Stimulated activated CD4-positive, alpha-beta T cell treated with anti-CD3 and anti-CD28 coated beads, Interleukin-1b, Interleukin-23, amount 100 ng/mL, for 1 hour (primary cell): ENCODE data around the gene CDC14A.

Experiments
- DNase-seq, 2 donors: peaks; one replicate each; pipeline ENCODE4 v3.0.0-alpha.2; 2020; ENCODE audit warnings: low read depth in 2 of 2

Gene CDC14A

DNA sequence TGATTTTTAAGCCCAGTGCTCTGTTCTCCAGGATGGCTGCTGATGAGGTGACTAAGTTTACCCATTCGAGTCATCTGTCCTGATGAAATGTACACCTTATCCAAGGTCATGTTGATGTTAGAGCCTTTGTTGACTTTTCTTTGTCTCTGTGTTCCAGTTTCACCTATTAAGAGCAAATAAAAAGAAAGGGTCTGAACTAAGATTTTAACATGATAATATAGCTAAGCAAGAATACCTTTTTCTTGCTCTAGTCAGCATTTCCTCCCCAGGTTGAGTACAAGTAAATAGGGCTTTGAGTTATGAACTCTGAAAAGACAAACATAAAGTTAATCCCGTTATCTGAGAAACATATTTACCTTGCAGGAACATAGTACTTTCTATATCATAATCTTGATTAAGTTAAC, 133.6 kb downstream of the CDC14A start:
- DNase-seq = no peak

DNA sequence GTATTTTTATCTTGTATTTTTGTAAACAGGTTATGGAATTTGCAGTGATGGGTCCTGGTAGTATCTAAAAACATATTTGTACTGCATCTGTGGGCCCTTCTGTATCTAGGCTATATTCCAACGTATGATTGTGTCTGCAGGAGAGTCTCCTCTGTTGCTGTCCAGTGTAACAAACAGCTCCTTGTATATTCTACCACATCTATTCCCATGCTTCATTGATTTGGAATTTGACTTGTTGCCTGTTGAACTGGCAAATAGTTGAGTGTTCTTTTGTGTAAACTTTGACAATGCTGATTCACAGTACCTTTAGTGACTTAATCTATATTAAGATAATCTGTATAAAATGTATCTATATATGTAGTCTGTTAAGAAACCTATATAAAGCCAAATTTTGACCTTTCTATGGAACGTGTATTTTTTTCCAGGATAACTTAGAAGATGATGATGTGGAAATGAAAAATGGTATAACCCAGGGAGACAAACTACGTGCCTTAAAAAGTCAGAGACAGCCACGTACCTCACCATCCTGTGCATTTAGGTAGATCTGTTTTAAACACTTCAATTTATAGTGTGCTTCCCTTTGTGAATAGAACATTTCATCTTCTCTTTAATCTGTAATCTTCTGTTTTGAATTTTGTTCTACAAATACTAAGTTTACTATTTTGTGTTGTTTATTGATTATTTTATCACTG, 142.2 kb downstream of the CDC14A start:
- no peak for DNase-seq

DNA sequence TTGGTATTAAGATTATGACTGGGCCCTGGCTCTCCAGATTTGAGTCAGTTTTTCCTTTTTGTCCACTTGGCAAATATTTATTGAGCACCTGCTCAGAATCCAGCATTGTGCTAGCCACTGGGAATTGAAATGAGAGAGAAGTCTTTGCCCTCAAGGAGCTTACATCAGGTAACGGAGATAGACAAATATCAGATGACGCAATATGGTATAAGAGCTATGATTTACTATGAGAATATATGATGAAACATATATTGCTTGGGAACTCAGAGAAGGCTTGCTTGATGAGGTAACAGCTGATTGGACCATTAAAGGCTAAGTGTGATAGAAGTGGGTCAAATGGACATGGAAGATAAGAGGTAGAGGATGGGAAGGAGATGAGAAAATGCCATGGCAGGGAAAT, 144.6 kb downstream of the CDC14A start:
- DNase-seq = no peak

DNA sequence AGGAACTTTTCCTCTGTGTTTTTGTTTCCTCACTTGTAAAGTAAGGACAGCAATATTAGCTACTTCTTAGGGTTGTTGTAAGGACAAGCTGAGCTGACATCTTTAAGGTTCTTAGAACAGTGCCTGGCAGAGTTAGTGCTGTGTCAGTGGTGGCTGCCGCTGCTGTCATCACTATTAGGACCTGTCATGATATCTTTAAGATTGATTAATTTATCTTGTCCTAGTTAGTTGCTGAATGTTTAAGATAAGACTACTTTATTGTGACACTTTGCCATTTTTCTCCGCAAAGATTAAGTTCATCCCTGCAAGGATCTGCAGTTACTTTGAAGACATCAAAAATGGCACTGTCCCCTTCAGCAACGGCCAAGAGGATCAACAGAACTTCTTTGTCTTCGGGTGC, 145.5 kb downstream of the CDC14A start:
- no peak for DNase-seq

DNA sequence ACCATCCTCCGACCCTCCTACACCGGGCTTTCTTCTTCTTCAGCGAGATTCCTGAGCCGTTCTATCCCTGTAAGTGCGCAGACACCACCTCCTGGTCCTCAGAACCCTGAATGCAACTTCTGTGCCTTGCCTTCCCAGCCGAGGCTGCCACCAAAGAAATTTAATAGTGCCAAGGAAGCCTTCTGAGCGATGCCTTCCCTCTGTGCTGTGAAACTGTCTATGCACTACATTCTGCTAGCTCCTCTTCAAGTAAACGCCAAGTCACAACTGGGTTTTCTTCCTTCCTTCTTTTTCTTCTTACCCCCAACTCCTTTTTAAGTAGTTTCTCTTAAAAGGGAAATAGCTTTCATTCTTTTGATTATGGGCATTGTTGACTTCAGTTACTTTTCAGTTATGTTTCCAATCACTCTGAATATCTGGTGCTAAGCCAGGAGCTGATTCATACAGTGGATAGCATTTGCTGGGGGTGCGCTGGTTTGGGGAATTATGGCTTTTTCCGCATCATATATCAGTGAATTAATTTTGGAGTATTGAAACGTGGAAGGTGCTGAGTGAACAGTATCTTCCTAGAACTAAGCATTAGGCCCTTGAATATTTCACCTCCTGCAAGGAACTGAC, 147.0 kb downstream of the CDC14A start:
- DNase-seq = no peak

DNA sequence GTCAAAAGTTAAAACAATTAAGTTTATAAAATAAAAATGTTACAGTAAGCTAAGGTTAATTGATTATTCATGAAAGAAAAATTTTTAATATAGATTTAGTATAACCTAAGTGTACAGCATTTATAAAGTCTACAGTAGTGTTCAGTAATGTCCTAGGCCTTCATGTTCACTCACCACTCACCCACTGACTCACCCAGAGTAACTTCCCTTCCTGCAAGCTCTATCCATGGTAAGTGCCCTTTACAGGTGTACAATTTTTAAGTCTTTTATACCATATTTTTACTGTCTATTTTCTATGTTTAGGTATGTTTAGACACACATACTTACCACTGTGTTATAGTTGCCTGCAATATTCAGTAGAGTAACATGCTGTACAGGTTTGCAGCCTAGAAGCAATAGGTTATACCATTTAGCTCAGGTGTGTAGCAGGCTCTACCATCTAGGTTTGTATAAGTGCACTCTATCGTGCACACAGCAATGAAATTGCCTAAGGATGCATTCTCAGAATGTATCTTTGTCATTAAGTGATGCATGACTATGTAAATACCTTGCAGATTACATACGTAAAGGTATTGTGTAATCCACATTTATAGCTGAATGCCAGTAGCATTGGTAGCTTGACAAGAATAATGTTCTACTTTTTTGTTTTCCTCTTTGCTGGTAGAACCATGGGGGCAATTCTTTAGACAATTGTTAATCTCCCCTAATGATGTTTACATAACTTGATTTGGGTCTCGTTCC, 149.9 kb downstream of the CDC14A start:
- no peak for DNase-seq

DNA sequence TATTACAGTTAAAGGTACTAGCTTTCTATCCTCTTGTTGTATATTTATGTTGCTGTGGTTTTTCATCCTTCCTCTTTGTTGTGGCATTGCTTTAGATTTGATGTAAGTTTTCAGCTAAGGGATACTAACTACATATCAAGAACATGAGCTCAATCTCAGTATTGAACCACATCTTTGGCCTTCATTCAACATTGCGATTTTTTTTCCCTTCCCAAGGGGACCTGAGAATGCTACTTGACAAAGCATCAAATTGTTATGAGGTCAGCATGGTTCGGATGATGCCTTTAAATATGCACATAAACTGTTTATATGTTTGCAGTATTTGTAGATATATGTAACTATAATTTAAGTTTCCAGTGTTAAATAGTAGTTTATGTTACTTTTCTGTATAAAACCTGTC, 153.9 kb downstream of the CDC14A start:
- DNase-seq = no peak

DNA sequence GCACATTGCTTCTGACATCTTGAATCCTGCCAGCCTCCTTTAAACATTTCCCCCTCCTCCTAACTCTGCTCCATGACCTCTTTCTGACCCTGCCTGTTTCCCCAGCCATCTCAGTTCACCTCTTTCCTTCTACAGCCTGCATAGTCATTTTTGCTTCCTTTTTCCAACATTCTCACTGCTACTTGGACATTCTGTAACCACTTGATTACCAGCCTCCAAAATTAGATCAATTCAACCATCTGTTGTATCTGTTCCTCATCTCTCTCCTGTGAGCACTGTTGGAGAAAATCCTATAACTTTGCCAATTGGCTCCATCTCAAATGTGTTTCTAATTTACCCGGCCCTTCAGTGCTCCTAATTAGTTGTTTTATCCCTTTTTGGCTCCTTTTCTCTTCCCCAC, 158.1 kb downstream of the CDC14A start:
- DNase-seq = no peak

DNA sequence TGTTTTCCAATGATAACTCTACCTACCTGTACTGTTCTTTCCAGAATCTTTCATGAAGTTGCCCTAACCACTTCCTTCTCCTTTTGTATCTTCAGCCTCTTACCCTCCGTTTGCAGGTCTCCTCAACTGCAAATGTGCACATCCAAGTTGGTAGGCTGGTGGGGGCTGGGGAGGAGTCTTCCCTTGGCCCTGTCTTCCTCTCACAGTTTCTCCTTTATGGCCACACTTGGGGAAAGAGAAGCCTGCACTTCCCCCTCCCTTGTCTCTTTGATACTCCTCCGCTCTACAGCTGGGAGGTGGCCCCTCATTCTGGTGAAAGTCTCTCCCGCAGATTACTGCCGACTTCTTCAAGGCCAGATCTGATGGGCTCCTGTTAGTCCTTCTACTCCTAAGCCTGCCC, 158.8 kb downstream of the CDC14A start:
- no peak for DNase-seq

DNA sequence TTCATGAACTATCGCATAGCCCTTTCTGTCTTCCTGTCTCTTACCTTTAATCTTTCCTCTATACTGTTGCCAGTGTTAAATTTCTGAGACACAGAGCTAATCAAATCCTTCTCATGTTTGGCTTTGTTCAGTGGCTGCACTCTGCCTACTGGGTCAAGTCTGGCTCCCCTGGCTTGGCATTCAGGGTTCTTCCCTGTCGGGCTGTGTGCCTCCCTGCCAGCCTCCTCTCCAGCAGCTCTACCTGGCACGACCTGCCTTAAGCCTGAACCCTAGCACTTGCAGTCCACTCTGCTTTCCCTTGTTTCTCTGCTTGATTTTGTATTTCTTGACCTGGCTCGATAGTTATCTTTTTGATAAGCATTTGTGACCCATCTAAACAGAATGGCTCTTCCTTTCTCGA, 159.5 kb downstream of the CDC14A start:
- no peak for DNase-seq

DNA sequence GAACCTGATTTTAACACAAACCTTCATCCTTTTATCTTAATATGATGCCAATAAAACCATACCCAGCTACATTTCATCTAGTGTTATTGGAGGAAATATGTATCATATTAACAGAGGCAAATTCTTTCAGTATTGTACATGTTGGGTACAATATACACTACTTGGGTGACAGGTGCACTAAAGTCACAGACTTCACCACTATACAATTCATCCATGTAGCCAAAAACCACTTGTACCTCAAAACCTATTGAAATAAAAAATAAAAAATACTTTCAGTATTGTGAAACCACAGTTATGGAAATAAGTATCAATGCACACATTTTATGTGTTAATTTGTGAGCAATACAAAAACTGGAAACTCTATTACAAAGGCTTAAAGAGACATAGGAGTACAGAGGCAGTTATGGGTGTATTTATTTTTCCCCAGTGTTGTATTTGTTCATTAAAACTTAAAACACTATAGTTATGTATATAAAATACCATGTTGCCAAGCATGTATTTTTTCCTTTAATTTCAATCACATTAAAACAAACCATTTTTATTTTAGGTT, 160.6 kb downstream of the CDC14A start:
- DNase-seq = no peak

DNA sequence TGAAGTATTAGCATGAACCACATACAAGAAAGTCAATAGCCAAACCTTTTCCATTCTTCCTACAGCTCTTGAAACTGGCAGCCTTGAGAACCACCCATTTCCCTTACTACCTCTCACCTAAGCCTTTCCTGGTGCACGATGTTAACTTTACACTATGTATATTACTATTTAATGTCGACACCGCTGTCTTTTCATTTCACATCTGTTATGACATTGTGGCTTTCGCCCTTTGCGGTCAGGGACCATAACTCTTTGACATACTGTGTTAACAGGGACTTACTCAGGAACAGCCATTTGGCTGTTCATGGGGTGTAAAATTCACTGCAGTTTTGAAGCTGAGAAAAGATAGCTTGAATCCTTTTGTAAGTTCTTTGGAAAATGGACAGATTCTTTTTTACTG, 164.6 kb downstream of the CDC14A start:
- DNase-seq = no peak

DNA sequence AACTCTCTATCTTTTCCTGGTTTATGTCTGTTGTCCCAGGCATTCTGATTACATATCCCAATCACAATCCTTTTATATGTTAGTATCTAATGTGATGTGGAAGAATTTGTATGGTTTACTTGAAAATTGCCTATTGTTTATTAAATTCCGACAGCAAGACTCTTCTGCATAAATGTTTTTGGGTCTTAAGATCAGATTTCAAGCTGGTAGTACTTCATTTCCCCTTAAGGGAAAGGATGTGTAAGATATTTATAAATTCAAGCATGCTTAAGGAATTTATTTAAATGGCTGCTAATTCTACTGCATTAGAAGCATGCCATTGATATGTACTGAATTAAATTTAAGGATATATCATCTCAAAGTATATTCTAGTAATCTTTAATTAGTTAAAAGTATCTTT, 165.2 kb downstream of the CDC14A start:
- no peak for DNase-seq

DNA sequence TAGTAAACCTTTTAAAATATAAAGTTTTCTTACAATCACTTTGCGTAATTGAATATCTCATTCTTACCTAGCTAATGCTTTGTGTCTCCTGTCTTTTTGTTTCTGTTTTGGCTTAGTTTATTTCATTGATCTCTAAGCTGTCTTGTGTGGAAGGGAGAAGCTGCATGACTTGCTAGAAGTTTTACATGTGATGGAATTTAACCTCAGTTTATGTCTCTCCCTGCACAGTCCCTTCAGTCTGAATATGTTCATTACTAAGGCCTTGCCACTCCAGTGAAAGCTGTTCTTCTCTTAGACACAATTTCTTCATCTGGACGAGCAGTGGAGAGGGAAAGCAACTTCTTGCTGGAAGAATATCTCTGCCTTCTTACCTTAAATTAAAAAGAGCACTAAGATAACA, 165.7 kb downstream of the CDC14A start:
- DNase-seq = no peak

DNA sequence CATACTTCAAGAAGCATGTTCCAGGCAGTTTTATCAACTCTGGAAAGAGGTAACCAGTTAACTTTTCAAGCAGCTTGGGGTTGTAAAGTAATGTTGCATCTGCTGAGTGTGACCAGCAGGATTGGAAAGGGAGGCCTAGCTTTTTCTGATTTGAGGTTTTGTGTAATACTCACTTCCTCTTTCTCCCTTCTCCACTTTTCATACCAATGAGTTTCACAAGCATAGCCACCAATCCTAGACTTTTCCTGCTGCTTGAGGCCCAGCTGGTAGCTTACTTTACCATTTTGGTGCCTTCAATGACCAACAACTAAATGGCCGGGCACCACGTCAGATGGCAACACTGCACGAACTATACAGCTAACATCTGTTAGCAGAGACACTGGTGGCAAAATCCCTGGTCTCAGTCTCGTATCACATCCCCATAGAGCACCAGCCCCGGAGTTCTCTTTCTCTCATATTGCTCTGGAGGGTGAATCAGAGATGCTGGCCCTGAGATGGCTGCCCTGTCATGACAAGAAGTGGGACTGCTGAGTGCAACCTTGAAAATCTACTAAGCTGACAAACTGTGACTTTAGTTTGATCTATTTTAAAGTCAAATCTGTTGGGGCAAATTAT, 170.8 kb downstream of the CDC14A start:
- no peak for DNase-seq

DNA sequence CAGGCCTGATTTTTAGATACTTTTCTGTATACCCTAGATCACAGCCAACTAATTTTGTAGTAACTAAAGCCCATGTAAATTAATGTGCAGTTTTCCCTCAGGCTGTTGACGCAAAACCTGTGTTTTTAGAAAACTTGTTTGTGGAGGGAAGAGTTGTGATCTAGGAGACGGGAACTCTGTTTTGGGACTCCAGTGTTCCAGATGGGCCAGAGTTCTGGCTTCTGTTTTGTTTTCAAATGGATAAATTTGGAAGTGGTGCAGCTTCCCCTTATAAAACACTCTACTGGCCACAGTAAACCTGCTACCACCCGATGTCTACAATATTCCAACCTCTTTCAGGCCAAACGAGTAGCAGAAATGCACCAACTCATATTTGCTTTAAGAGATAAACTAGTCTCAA, 172.0 kb downstream of the CDC14A start:
- no peak for DNase-seq

DNA sequence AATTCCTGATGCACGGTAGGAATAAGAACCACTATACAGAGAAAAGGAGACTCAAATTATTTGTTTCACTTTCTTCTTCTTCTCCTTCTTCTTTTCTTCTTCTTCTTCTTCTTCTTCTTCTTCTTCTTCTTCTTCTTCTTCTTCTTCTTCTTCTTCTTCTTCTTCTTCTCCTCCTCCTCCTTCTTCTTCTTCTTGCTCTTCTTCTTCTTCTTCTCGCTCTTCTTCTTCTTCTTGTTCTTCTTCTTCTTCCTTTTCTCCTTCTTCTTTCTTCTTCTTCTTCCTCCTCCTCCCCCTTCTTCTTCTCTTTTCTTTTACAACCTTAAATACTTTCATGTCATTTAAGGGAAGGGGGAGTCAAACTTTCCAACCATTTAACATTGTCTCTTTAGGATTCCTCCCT, 174.6 kb downstream of the CDC14A start:
- DNase-seq = no peak

DNA sequence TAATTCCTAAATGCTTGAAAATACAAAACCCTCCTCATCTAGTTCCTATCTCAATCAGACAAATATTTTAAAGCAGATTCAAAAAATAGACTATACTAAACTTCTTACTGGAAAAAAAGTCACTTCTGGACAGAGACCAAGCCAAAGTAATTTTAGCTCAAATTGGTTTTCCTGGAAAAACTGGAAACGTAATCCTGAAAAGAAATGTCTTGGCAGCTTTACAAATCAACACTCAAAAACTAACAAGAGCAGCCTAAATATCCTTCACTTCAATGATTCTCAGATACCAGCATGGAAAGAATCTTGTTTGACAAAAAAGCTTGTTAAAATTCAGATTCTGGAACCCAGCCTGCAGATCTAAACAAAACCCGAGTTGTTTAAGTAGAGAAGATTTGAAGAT, 176.6 kb downstream of the CDC14A start:
- no peak for DNase-seq

DNA sequence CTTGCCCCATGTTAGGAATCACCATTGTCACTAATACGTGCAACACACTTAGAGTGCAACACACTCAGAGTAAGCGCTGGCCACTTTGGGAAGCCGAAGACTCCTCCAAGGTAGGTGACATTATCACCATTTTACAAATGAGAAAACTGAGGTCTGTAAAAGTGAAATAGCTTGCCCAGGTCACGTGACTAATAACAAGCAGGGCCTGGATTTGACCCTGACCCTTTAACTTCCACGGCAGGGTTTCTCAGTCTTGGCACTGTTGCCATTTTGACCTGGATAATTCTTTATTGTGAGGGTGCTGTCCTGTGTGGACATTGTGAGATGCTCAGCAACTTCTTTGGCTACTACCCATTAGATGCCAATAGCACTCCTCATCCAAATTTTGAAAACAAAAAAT, 177.8 kb downstream of the CDC14A start:
- no peak for DNase-seq

DNA sequence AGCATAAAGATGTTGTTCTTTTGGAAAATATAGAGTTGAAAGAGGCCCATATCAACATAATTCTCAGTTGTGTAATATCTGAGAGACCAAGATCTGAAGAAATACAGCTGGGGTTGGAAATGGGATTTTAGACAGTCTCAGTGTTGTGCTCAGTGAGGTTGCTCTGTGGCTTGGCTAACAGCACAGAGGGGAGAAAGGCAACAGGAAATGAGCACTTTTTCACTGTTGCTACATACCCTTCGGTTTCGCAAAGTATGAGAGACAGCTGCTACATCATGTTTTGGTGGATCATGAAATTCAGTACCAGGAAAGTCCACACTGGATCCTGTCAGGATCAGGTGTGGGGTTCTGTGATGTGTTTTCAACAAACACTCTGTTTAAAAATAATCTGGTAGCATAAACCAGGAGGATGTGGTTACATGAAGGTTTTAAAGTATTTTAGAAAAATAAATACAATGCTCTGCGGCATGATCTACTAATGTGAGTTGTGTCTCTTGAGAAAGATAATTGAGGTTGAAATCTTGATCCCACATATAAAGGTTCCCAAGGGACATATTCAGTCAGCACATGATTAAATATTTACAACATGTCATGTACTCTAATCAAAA, 178.7 kb downstream of the CDC14A start:
- no peak for DNase-seq

DNA sequence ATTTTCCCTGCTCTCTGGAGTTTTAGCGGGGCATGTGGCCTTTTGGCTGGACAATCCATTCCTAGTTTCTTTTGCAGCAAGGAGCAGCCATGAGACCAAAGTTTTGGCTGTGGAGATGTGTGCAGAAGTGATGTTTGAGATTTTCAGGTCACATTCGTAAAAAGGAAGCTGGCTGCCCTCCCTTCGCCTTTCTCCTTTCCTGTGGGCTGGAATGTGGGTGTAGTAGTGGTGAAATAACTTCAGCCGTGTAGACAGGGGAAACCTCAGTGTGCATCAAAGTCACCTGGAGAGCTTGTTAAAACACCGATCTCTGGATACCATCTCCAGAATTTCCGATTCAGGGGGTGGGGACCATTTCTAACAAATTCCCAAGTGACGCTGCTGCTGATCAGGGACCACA, 180.3 kb downstream of the CDC14A start:
- no peak for DNase-seq

DNA sequence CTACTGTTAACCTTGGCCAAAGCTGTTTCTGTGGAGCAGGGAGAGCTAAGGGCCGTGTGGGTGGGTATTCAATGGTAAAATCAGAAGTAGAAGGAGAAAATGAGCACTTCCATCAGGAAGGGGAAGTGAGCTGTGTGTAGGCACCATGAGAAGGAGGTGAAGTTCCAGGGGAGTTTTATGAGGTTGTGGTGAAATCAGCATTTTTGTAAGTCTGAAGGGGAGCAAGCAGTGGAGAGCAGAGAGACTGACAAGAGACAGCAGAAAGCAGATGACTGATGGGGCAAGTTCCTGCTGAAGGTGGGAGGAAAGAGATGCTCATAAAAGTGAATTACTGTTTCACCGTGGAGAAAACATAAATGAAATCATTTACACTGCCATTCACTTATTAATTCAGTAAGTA, 183.0 kb downstream of the CDC14A start:
- no peak for DNase-seq
